ENCODE measurements around the gene CEP85. TPM values are rescaled to one million over a fixed set of nuclear protein-coding genes. Genes with fewer than 3 reads are reported as not detected.

Gene CEP85
- total RNA-seq, 4 donors from 2014 or later: 7.5 to 14.7 (median 12.5) TPM

- peaks cover 0 to 3% (median 0%) of the 10 kb centered on the region in 4 donors for H3K27me3 ChIP-seq
- no peak overlapping the region for H3K4me3 ChIP-seq
- H3K4me1 ChIP-seq: no peaks in the 10 kb centered on the region
- no peaks in the 10 kb centered on the region for H3K9me3 ChIP-seq
- intact Hi-C loops (cut with DNase I): no loop called here
- H3K27ac ChIP-seq: no peak overlapping the region
- TF ChIP-seq POLR2A (IDR thresholded peaks at IDR 0.05) (no peak), CTCF (IDR thresholded peaks at IDR 0.05) (no peak)
- WGBS, 2 donors: 81 to 89% methylated on average over 5 of the region's 5 CpGs
- no peak for DNase-seq
- no peaks in the 10 kb centered on the region for H3K36me3 ChIP-seq
Measured at GRCh38 chr1:26212726-26213125, 21.3 kb upstream of the CEP85 start.

- no peaks in the 10 kb centered on the region for H3K36me3 ChIP-seq
- H3K4me3 ChIP-seq: no peak overlapping the region
- intact Hi-C loops (cut with DNase I): no loop called here
- H3K27me3 ChIP-seq: peaks cover 0 to 6% (median 0%) of the 10 kb centered on the region in 4 donors
- no peaks in the 10 kb centered on the region for H3K4me1 ChIP-seq
- H3K27ac ChIP-seq: no peak overlapping the region
- no peaks in the 10 kb centered on the region for H3K9me3 ChIP-seq
- no peak for DNase-seq
- TF ChIP-seq CTCF (IDR thresholded peaks at IDR 0.05): no peak
- no peak for TF ChIP-seq POLR2A (IDR thresholded peaks at IDR 0.05)
- WGBS, 2 donors: 62 to 71% methylated on average over 4 to 5 of the region's 6 CpGs
Measured at GRCh38 chr1:26213335-26213905, 20.6 kb upstream of the CEP85 start.

DNA sequence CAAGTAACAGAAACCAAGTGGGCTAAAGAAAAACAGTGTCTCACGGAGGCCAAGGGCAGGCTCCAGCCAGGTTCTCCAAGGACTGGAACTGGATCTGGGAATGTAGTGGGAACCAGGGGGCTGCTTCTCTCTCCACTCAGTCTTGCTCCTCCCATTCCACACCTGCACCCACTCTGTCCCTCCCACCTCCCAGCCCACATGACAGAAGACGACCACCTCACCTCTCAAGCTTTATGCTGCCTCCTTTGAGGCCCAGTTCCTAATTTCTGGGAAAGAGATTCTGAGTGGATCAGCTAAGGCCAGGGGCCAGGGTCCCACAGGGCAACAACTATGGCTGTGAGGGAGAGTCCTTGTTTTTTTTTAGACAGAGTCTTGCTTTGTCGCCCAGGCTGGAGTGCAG is 18.8 kb upstream of the CEP85 start:
- 38 to 40% methylated on average over 2 to 3 of the region's 3 CpGs for WGBS, 2 donors
- intact Hi-C loops (cut with DNase I): no loop called here
- Histone ChIP-seq H3K36me3 (no peaks in the 10 kb centered on the region), H3K4me1 (peaks cover 0 to 10% (median 0%) of the 10 kb centered on the region in 3 donors), H3K27ac (no peak overlapping the region), H3K27me3 (peaks cover 0 to 23% (median 0%) of the 10 kb centered on the region in 4 donors), H3K4me3 (no peak overlapping the region), H3K9me3 (no peaks in the 10 kb centered on the region)
- TF ChIP-seq POLR2A (IDR thresholded peaks at IDR 0.05) (no peak), CTCF (IDR thresholded peaks at IDR 0.05) (no peak)
- DNase-seq: no peak

GRCh38 chr1:26218906-26219494 is 15.0 kb upstream of the CEP85 start:
- Histone ChIP-seq H3K36me3 (no peaks in the 10 kb centered on the region), H3K9me3 (no peaks in the 10 kb centered on the region), H3K27ac (no peak overlapping the region), H3K4me3 (no peak overlapping the region), H3K4me1 (peaks cover 0 to 17% (median 0%) of the 10 kb centered on the region in 3 donors), H3K27me3 (peaks cover 0 to 33% (median 0%) of the 10 kb centered on the region in 4 donors)
- WGBS, 2 donors: 14 to 40% methylated on average over 4 to 7 of the region's 11 CpGs
- intact Hi-C loops (cut with DNase I): no loop called here
- no peak for TF ChIP-seq POLR2A (IDR thresholded peaks at IDR 0.05)
- no peak for TF ChIP-seq CTCF (IDR thresholded peaks at IDR 0.05)
- no peak for DNase-seq

GRCh38 chr1:26220199-26220912 is 13.6 kb upstream of the CEP85 start:
- WGBS, 2 donors: 63 to 71% methylated on average over 16 to 23 of the region's 27 CpGs
- no peak for DNase-seq

More at GRCh38 chr1:26220199-26220912, 13.6 kb upstream of the CEP85 start:
- Histone ChIP-seq H3K27ac (no peak overlapping the region), H3K4me3 (no peak overlapping the region), H3K4me1 (peaks cover 0 to 26% (median 4%) of the 10 kb centered on the region in 3 donors), H3K36me3 (no peaks in the 10 kb centered on the region), H3K27me3 (peaks cover 0 to 44% (median 0%) of the 10 kb centered on the region in 4 donors), H3K9me3 (no peaks in the 10 kb centered on the region)
- no peak for TF ChIP-seq CTCF (IDR thresholded peaks at IDR 0.05)
- TF ChIP-seq POLR2A (IDR thresholded peaks at IDR 0.05): no peak
- intact Hi-C loops (cut with DNase I): no loop called here

Measured in esophagus squamous epithelium (tissue), 5 donors.